GM19099 (cell line): Measurements from ENCODE around the gene ITGA2B.

Experiments
- POLR2A ChIP-seq: IDR thresholded peaks from 3 replicates; pipeline ENCODE4 v1.6.1; 2011; ENCODE audit warnings: low read depth; ENCODE audit not compliant: insufficient read length; ENCODE audit errors: extremely low read depth

The ITGA2B gene

DNA sequence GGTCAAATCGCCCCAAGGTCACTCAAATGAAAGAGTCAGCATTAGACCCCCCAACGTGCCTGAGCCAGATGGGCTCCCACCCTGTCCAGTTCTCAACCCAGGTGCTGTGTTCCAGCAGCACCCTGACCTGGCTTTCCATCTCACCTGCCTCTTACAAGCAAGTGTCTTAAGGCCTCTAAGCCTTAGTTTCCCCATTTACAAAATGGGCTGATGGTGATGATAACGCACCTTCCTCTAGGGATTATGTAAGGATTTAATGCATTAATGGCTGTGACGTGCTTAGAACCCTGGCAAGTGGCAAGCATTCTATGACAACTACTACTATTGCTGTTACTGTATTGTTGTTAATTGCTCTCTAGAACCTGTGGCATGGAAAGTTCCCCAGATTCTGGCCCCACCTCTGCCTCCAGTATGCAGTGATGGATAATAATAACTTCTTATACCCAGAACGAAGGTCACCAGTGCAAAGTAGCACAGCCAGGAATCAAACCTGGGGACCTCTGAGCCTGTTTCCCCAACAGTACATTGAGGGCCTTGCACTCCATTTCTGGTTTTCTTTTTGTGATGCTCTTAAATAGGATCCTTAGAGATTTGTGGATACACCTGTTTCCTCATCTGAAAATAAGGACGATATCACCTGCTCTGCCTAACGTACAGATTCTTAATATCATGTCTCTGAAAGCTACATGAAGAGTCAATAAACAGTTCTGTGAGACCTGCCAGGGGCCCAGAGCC is 61.6 kb downstream of the ITGA2B start:
- no peak for TF ChIP-seq POLR2A

- peak; percentile 23 for TF ChIP-seq POLR2A
These were observed 62.5 kb downstream of the ITGA2B start for GRCh38 chr17:44326861-44327444.

- TF ChIP-seq POLR2A = peak; percentile 86
These were observed 64.7 kb downstream of the ITGA2B start, which contains the start of gene SLC25A39 for GRCh38 chr17:44324571-44325275. Gene SLC25A39 (minus strand): TSS chr17:44324823. CDS start chr17:44323562, 1,261 bp downstream.

DNA sequence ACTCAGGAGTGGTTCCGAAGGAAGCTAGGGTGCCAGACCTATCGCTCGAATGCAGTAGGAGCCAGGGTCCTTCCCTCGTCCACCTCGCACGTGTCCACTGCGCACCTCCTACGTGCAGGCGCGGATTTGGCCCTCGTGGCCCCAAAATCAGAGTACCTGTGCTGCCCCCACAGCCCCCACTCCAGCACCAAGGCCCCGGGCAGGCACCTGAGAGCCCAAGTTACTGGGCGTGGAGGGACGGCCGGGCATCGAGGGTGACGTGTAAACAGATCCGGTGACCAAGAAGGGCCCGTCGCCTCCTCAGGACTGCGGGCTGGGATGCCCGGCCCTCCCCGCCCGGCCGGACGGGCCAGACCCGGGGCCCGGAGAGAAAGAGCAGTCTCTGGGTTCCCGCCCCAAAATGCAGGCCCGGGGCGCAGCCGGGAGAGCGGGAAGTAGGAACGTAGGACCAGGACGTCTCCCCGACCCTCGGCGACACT is 65.3 kb downstream of the ITGA2B start:
- no peak for TF ChIP-seq POLR2A

DNA sequence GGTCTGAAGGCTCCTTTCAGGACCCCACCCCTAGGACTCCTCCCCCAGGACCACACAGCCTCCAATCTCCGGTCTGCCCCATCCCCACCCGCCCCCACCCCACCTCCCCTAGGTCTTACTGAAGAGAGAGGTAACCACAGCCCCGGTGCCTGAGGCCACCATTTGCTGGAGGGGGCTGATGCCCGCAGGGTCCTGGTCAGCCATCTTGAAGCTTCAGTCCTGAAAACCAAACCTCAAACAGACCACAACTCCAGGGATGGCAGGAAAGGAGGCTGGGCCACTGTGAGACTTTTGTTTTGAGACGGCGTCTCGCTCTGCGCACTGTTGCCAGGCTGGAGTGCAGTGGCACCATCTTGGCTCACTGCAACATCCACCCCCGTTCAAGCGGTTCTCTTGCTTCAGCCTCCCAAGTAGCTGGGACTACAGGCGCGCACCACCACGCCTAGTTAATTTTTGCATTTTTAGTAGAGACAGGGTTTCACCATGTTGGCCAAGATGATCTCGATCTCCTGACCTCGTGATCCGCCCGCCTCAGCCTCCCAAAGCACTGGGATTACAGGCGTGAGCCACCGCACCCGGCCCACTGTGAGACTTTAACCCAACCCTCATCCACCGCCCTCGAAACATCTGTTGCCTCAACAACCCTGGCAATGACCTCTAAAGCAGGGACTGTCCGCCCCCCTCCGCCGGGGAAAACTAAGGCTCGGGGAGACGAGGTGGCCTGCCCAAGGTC is 65.9 kb downstream of the ITGA2B start:
- no peak for TF ChIP-seq POLR2A

DNA sequence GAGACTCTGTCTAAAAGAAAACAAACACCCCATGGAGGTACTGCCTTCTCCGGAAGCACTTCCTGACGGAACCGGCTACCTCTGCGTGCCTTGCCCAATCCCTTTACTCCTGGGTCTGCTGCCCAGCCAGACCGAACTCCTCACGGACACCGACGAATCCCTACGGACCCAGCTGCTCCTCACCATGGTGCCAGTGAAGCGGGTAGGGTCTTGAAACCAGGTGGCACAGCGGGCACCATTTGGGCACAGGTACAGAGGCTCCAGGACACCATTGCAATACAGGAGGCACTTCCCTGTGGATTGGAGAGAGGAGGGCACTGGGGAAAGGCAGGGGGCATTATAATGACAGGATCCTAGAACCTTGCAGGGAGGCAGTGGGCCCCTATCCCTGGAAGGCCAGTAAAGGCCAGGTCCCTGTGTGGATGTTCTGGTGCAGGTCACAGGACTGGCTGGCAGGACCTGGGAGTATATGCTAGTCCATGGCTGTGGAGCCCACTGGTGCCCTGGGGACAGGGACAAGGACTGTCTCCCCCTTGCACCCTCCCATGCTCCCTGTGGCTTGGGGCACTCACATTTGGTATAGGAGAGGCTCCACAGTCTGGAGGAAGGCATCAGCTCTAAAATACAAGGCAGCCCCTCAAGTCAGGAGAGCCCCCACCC is 67.1 kb downstream of the ITGA2B start:
- TF ChIP-seq POLR2A = no peak
